HG03039 (cell line): ENCODE data around the gene TUBB1.
"Not testable (repeated sequence)": the region's sequence is repeated elsewhere in the genome, so short reads cannot be mapped to it uniquely, and the experiment has no call there.

ENCODE experiments used
- ATAC-seq: cut with Tn5 transposase; IDR thresholded peaks from one replicate; pipeline ENCODE4 v1.9.1; 2021; ENCODE audit warnings: mild to moderate bottlenecking, moderate library complexity; ENCODE audit not compliant: unreplicated experiment

TUBB1 gene

DNA sequence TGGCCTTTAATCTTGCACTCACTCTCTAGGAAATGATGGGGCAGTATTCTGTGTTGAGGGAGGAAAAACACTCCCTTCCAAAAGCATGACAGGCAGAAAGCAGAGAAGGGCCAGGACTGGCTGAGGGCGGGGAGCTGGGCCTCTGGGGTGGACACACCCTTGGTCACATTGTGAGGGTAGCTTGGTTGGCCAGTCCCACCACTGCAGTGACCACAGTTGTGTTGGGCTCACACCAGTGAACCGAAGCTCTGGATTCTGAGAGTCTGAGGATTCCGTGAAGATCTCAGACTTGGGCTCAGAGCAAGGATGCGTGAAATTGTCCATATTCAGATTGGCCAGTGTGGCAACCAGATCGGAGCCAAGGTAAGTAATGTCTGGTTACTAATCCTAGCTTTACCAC, at the start of gene TUBB1:
Gene TUBB1 (plus strand): TSS at position 213 of the 400 bp plus-strand sequence. CDS start 94 bp downstream, at position 307.
- ATAC-seq: no peak

DNA sequence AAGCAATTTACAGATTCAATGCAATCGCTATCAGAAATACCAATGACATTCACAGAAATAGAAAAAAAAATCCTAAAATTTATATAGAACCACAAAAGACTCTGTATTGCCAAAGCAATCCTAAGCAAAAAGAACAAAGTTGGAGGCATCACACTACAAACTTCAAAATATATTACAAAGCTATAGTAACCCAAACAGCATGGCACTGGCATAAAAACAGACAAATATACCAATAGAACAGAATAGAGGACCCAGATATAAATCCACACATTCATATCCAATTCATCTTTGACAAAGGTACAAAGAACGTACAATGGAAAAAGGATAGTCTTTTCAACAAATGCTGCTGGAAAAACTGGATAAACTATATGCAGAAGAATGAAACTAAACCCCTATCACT, 49.8 kb upstream of the TUBB1 start:
- ATAC-seq: no peak

DNA sequence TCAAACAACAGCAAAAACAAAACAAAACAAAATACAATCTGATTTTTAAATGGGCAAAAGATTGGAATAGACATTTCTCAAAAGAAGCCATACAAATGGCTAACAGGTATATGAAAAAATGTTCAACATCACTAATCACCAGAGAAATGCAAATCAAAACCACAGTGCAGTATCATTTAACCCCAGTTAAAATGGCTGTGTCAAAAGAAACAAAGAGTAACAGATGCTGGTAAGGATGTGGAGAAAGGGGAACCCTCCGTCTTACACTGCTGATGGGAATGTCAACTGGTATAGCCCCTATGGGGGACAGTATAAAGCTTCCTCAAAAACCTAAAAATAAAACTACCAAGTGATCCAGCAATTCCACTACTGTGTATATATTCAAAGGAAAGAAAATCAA, 49.1 kb upstream of the TUBB1 start:
- ATAC-seq: no peak

DNA sequence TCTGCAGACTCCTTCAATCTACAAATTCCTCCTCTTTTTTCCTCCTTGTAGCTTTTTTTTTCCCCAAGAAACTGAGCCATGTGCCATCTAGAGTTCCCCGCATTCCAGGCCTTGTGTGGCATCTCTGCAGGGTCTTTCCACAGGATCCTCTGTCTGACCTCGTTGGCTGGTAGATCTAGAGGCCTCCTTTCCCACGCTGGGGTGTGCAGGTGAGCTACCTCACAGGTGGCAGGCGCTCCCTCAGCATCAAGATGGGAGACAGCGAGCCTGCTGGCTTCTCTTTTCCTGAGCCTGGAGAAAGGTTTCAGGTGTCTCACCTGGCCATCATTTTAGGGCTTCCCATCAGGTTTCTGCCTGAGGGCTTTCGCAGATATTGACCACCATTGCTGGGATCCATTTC, 47.8 kb upstream of the TUBB1 start:
- no peak for ATAC-seq

DNA sequence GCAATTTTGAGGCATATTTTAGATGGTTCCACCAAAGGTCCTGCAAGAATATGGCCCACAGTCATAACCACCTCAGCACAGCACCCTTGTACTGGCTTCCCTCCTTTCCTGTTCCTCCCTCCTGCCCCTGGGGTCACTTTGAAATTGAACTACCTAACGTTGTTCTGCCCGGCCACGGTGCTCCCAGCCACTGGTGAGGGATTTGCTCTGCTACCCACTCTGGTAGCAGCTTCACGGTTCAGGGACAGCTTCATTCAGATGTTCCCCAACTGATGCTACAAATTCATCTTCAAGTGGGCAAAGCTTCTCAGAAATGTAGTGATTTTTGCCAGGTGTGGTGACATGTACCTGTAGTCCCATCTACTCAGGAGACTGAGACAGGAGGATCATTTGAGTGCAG, 46.0 kb upstream of the TUBB1 start:
- ATAC-seq: no peak

DNA sequence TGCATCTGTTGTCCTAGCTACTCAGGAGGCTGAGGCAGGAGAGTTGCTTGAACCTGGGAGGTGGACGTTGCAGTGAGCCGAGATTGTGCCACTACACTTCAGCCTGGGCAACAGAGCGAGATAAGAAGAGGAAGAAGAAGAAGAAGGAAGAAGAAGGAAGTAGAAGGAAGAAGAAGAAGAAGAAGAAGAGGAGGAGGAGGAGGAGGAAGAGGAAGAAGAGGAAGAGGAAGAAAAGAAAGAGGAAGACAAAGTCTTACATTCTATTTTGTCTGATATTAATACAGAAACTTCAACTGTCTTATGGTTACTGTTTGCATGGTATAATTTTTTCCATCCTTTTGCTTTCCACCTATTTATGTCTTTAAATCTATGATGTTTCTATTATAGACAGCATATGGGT, 45.4 kb upstream of the TUBB1 start:
- no peak for ATAC-seq

DNA sequence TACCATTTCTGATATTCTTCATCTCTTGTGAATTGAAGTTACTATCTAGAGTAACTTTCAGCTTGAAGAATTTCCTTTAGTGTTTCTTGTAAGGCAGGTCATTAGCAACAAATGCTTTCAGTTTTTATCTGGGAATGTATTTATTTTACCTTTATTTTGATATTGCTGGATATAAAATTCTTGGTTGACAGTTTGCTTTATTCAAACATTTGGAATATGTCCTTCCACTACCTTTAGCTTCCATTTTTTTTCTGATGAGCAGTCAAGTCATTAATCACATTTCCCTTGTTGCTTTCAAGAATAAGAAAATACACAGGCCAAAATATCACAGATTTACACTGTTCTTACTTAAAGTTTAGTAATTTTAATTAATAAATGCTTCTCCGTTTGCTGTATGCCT, 43.9 kb upstream of the TUBB1 start:
- no peak for ATAC-seq

DNA sequence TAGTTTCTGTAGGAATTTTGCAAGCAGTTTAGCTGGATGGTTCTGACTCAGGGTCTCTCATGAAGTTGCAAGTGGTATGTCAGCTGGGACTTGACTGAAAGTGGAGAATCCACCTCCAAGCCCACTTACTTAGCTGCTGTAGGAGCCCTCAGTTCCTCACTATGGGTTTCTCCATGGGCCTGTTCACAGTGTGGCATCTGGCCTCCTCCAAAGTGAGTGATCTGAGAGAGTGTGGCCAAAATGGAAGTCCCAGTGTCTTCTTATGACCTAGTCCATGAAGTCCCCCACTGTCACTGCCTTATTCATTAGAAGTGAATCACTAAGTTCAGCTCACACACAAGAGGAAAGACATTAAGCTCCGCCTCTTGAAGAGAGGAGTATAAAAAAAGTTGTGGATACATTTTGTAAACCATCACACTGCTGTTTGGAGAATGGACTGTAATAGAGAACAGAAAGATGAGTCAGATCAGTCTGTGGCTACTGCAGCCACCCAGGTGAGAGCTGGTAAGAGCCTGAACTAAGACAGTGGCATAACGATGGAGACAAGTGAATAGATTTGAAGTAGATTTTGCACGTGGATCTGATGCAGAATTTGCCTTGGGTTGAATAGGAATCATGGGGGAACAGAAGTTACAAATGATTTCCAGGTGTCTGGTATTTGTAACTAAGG, 43.0 kb upstream of the TUBB1 start:
- no peak for ATAC-seq

DNA sequence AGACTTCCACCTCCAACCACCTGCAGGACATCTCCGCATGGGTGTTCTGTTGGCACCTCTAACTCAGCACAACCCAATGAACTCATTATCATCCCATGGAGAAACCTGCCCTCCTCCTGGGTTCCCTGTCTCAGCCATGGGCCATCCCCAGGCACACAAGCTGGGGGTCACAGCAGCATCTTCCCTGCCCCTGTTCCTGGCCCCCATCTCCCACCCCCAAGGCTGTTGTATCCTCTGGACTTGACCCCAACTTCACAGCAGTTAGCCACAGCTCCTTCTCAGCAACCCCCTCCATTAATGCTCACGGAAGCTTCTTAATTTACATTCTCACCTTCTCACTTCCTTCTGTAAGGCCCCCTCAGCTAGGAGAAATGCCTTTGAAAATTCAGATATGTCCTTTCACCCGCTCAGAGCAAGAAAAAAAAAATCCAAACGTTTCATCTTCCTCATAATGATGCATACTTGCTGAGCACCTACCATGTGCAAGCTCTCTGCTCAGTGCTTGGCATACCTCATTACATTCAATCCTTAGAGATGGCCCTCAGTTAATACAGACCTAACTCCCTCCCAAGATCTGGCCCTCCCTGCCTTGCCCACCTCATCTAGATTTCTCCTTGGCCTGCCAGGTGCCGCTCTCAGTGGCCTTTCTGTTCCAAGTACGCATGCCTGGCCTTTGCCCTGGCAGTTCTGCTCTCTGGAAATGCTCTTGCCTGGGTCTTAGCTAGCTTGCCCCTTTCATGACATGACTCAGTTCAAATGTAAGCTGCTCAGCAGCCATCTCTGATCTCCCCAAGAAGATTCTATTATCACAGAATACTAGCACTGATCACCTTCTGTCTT, 40.7 kb upstream of the TUBB1 start:
- no peak for ATAC-seq

DNA sequence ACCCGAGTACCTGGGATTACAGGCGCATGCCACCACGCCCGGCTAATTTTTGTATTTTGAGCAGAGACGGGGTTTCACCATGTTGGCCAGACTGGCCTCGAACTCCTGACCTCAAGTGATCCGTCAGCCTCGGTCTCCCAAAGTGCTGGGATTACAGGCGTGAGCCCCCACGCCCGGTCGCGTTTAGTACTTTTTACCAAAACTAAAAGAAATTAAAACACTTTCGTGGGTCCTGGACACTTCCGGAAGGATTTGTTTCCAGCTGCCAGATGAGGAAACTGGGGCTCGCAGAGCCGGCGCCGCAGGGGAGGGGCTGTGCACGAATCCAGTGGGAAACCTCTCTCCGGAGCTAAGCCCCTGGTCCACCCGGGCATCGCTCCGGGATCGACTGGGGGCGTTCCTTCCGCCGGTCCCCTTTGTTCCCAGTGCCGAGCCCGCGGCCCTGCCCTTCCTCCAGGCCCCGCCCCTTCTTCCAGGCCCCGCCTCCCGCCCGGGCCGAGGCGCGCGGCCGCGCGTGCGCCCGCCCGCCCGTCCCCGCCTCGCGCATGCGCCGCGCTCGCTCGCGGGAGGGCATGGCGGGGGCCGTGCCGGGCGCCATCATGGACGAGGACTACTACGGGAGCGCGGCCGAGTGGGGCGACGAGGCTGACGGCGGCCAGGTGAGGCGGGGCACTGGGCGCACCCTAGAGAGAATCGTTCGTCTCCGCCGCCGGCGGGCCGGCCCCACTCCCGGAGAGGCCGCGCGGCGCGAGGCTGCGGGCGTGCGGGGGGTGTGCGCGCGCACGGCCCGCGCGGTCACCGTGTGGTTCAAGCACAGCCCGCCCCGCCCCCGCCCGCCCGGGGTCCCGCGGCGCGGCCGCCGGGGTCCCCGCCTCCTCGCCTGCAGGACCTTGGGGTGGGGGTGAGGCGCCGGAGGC, 38.3 kb upstream of the TUBB1 start, which contains the start of gene NELFCD:
Gene NELFCD (plus strand): TSS at position 546 of the 917 bp plus-strand sequence. CDS start 54 bp downstream, at position 600.
- peak; percentile 66 for ATAC-seq

DNA sequence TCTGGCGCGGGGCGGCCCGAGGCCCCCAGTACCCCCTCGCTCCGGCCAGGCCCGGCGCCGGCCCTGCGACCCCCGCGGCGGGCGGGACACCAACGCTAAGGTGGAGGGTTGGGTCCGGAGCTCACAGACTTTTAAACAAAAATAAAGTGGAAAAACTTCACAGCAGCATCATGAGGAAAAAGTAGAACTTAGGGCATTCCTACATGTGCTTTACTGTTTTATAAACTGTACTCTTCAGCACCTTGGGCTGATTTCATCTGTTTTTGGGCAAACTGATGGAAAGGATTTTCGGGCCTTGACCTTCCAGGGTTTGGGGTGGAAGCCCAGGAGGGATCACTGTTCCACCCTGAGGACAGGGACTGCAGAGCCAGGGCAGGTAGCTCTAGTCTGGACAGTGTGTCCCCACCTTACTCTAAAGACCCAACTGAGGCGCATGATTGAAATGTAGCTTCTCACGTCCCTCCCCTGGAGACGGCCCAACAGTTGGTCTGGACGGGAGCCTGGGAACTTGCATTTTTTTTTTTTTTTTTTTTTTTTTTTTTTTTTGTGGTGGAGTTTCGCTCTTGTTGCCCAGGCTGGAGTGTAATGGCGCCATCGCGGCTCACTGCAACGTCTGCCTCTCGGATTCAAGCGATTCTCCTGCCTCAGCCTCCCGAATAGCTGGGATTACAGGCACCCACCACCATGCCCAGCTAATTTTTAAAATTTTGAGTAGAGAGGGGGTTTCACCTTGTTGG, 37.4 kb upstream of the TUBB1 start:
- ATAC-seq: no peak

DNA sequence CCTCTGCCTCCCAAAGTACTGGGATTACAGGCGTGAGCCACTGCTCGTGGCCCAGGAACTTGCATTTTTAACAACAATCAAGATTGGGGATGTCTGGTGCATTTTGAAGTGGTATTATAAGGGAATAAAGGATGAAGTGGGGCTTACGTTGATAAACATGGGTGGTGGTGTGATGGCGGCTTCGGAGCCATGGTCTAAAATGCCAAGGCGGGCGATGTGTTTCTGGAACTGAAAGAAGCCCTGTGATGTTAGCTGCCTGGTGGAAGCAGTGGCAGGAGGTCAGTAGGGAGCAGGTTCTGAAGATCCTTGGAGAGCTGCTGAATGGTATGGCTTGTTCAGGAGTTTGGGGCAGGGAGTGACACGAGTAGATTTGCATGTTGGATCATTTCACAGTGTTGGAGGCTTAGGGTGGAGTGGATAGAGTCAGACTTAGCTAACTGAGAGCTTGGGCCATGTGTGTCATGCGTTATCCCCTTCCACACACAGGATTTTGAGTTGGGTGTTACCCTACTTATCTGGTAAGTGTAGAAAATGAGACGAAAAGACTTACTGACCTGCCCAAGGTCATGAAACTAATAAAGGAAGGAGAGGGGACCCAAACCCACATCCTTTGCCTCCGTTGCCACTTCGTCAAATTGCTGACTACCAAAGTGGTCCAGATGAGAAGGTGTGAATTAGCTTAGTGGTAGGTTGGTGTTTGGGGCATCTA, 36.7 kb upstream of the TUBB1 start:
- ATAC-seq: no peak

DNA sequence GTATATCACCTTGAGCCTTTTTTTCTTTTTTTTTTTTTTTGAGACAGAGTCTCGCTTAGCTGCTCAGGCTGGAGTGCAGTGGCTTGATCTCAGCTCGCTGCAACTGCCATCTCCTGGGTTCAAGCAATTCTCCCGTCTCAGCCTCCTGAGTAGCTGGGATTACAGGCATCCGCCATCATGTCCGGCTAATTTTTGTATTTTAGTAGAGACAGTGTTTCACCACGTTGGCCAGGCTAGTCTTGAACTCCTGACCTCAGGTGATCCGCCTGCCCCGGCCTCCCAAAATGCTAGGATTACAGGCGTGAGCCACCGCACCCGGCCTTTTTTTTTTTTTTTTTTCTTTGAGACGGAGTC, 36.1 kb upstream of the TUBB1 start:
- ATAC-seq: not testable (repeated sequence)

DNA sequence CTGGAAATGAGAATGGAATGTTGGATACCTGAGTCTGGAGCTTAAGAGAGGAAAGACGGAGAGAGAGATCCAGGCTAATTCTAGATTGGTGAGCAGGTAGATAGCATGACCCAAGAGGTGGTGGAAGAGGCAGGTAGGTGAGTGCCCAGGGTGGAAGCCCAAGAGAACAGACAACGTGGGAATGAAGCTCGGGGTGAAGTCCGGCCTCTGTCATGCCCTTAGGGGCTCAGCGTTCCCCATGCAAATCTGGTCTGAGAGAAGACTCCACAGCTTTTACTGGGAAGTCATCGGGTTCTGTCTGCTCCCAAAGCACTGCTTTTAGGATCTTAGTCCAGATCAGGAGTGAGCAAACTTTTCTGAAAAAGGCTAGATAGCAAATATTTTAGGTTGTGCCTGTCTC, 34.5 kb upstream of the TUBB1 start:
- no peak for ATAC-seq

DNA sequence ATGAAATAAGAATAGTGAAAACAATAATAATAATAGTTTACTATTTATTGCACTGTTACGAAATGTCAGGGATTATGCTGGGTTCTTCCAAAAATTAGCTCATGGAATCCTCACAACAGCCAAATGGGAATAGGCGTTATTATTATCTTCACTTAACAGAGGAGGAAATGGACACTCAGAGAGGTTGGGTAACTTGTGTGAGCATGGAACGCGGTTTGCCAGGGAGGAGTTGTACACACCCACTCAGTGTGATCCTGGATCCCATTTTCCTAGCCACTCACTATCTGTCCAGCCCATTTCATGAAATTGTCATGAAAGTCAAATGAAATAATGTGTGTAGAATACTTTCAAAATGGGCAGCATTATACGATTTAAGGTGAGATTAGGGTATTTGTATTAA, 33.6 kb upstream of the TUBB1 start:
- ATAC-seq: no peak

DNA sequence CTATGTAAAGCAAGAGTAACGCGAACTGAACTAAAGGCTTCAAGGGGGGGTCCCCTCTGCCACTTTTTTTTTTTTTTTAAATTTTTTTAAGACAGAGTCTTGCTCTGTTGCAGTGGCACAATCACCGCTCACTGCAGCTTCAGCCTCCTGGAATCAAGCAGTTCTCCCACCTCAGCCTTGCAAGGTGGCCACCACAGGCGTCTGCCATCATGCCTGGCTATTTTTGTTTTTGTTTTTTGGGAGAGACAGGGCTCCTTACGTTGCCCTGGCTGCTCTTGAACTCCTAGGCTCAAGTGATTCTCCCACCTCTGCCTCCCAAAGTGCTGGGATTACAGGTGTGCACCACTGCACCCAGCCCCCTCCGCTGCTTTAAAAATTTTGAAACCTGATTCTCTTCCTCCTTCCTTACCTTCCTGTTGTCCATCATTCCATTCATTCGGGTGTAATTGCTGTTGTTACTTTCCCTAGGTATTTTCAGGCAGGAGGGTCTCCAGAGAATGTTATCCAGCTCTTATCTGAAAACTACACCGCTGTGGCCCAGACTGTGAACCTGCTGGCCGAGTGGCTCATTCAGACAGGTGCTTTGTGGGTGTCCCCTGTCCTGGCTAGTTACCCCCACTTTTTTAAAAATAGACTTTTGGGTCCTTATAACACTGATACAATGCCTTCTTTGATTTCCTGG, 32.8 kb upstream of the TUBB1 start:
- no peak for ATAC-seq

DNA sequence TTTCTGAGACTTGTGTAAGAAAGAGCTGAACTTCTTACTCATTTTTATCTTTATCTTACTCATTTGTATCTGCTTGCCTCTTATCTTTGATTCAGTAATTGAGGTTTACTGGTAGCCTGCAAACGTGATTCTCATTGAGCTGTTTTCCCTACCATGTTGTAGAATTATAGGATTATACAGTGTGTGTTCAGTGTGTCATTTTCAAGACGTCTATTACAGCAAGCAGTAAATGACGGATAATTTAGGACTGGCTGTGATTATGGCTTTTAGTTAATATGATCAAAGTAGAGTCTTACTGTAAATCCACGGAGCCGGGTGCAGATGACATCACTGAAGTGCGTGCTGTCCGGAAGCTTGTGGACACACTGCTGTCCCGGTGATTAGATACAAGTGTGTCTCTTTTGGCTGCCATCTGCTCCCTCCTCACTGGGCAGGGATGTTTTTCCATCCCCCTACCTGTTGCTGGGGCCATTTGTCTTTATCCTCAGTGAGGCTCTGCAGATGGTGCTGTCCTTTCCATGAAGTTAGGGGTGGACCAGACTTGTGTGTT, 32.2 kb upstream of the TUBB1 start:
- ATAC-seq: no peak

DNA sequence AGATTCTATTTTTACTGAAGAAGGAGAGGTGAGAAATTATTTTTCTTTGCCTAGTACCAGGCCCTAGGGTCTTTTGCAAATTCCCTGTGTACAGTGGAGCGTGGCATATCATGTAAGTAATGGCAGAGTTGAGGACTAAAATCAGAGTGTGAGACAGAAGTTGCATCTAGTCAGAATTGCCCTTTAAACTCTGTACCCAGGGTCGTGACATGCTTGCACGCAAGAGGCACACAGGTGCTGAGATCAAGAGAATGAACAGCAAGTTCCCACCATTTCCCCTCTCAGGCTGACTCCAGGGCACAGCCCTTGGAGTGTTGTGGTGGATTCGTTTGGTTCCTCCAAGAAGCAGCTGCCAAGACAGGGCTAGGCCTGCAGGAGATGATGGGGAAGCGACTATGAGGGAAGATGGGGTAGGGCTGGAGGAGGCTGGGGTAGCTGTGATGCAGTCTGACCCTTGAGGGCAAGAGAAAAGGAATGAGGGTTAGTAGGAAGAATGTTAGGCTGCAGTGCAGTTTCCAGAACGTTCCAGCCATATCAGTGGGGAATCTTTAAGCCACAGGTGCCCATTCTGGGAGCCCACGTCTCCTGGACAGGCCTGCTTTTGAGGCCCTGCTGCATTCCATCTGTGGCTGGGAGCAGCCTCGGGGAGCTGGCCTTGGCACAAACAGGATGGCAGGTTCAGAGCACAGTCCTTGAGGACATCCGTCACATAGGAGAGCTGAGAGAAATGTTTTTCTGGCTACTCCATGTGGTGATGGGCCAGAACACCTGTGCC, 31.3 kb upstream of the TUBB1 start:
- no peak for ATAC-seq

DNA sequence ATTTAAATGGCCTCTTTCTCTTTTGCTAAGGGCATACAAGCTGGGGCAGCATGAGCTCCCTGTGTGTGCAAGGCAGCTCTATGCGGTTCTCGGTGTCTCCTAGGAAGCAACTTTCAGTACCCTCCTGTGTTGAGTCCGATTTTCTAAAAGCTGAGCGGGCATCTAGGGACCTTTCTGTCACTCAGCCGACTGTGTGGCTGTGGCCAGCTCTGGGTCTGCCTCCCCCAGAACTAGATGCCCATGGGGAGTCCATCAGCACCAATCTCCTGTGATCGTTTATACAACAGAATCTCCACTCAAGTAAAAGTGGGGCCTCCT, 30.7 kb upstream of the TUBB1 start:
- no peak for ATAC-seq
